Measurements from ENCODE around the gene ARL6IP6.
"Not testable (repeated sequence)": the region's sequence is repeated elsewhere in the genome, so short reads cannot be mapped to it uniquely, and the experiment has no call there.

The ARL6IP6 gene

DNA sequence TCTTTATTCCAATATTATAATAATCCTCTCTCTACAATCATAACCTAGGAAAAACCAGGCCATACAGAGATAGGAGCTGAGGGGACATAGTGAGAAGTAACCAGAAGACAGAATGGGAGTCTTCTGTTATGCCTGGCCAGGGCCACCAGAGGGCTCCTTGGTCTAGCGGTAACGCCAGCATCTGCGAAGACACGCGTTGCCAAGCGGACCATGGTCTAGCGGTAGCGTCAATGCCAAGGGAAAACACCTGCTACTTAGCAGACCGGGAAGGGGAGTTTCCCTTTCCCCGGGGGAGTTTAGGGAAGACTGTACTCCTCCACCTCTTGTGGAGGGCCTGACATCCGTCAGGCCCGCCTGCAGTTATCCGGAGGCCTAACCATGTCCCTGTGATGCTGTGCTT, 36.6 kb downstream of the ARL6IP6 start:
- peaks cover 2% of the 10 kb centered on the region for H3K9me3 Mint-ChIP-seq
- no peak overlapping the region for H3K27ac Mint-ChIP-seq
- H3K36me3 Mint-ChIP-seq (ENCODE audit: low read depth), result peaks cover 63% of the 10 kb centered on the region
- TF ChIP-seq, protein P1, sequence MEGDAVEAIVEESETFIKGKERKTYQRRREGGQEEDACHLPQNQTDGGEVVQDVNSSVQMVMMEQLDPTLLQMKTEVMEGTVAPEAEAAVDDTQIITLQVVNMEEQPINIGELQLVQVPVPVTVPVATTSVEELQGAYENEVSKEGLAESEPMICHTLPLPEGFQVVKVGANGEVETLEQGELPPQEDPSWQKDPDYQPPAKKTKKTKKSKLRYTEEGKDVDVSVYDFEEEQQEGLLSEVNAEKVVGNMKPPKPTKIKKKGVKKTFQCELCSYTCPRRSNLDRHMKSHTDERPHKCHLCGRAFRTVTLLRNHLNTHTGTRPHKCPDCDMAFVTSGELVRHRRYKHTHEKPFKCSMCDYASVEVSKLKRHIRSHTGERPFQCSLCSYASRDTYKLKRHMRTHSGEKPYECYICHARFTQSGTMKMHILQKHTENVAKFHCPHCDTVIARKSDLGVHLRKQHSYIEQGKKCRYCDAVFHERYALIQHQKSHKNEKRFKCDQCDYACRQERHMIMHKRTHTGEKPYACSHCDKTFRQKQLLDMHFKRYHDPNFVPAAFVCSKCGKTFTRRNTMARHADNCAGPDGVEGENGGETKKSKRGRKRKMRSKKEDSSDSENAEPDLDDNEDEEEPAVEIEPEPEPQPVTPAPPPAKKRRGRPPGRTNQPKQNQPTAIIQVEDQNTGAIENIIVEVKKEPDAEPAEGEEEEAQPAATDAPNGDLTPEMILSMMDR (IDR thresholded peaks at IDR 0.05; ENCODE audit: unreplicated experiment in 3 of 3), result peak; percentile 44 to 59 (median 57)
- H3K4me1 Mint-ChIP-seq, result no peaks in the 10 kb centered on the region
- H3K4me3 Mint-ChIP-seq, result no peak overlapping the region
- no peaks in the 10 kb centered on the region for H3K27me3 Mint-ChIP-seq (ENCODE audit: low read depth)

GRCh38 chr2:152759290-152760072, 41.1 kb downstream of the ARL6IP6 start:
- Mint-ChIP-seq H3K27ac (no peak overlapping the region), H3K4me1 (no peaks in the 10 kb centered on the region), H3K27me3 (ENCODE audit: low read depth) (no peaks in the 10 kb centered on the region), H3K9me3 (no peaks in the 10 kb centered on the region), H3K36me3 (ENCODE audit: low read depth) (peaks cover 49% of the 10 kb centered on the region), H3K4me3 (no peak overlapping the region)
- TF ChIP-seq, protein P1 (IDR thresholded peaks at IDR 0.05; ENCODE audit: unreplicated experiment in 3 of 3), result no peak

DNA sequence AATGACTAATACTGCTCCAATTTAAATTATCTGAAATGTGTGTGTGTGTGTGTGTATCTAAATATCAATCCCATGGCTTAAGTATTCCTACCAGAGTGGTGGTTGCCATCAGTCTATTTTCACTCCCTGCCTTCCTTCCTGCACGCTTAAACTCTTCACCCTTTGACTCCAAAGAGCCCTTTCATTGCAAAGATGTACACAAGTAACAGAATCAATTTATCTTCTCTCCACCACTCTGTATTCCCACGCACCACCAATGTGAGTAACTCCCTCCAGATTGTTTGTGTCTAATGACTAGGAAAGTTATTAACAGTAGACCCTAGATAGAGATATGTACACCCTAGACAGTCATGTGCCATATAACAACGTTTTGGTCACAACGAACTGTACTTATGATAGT, 42.8 kb downstream of the ARL6IP6 start:
- Mint-ChIP-seq H3K36me3 (ENCODE audit: low read depth) (peaks cover 38% of the 10 kb centered on the region), H3K4me1 (no peaks in the 10 kb centered on the region), H3K4me3 (no peak overlapping the region), H3K27ac (no peak overlapping the region), H3K9me3 (no peaks in the 10 kb centered on the region), H3K27me3 (ENCODE audit: low read depth) (no peaks in the 10 kb centered on the region)
- TF ChIP-seq, protein P1 (IDR thresholded peaks at IDR 0.05; ENCODE audit: unreplicated experiment in 3 of 3), result no peak

GRCh38 chr2:152762202-152762601, 43.8 kb downstream of the ARL6IP6 start:
- Mint-ChIP-seq H3K9me3 (no peaks in the 10 kb centered on the region), H3K4me1 (no peaks in the 10 kb centered on the region), H3K4me3 (no peak overlapping the region), H3K27ac (peak overlapping the region in 1 of 3 experiments; percentile 35), H3K27me3 (ENCODE audit: low read depth) (no peaks in the 10 kb centered on the region), H3K36me3 (ENCODE audit: low read depth) (peaks cover 29% of the 10 kb centered on the region)
- TF ChIP-seq, protein P1 (IDR thresholded peaks at IDR 0.05; ENCODE audit: unreplicated experiment in 3 of 3), result no peak

- not testable (repeated sequence) for H3K4me1 Mint-ChIP-seq; H3K27me3 Mint-ChIP-seq (ENCODE audit: low read depth); H3K9me3 Mint-ChIP-seq; H3K4me3 Mint-ChIP-seq; H3K27ac Mint-ChIP-seq
- peaks cover 29% of the 10 kb centered on the region for H3K36me3 Mint-ChIP-seq (ENCODE audit: low read depth)
These were observed 44.8 kb downstream of the ARL6IP6 start for GRCh38 chr2:152763208-152763607.

- TF ChIP-seq, protein P1 (IDR thresholded peaks at IDR 0.05; ENCODE audit: unreplicated experiment in 3 of 3), result no peak
- H3K4me3 Mint-ChIP-seq, result no peak overlapping the region
- H3K27ac Mint-ChIP-seq, result no peak overlapping the region
- peaks cover 27% of the 10 kb centered on the region for H3K36me3 Mint-ChIP-seq (ENCODE audit: low read depth)
- no peaks in the 10 kb centered on the region for H3K9me3 Mint-ChIP-seq
- no peaks in the 10 kb centered on the region for H3K27me3 Mint-ChIP-seq (ENCODE audit: low read depth)
- H3K4me1 Mint-ChIP-seq, result no peaks in the 10 kb centered on the region
These were observed 45.2 kb downstream of the ARL6IP6 start for GRCh38 chr2:152763651-152764050.
